ENCODE measurements around the gene RALGPS2.

DNA sequence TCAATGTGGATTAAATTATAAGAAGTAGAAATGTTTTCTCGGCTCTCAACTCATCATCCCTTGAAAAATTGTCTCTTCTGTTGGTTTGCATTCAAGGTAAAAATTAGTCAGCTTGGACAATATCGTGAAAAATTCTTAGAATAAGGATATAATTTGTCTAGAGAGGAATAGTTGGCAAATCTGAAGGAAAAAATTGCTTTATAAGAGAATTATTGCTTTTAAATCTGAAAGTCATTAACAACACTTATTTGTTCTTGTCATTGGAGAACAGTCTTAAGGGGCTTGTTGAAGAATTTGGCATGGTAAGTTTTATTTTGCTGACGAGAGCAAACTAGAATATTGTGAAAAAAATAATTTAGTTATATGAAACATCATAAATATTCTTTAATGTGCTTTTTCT, 119.4 kb downstream of the RALGPS2 start:
- TF ChIP-seq CTCF (IDR thresholded peaks at IDR 0.05; ENCODE audit: insufficient read depth, low read length, poor library complexity, severe bottlenecking), result no peak
- no peak for TF ChIP-seq EZH2phosphoT487 (conservative IDR thresholded peaks at IDR 0.05; ENCODE audit: low read length)

Measured in SU-DHL-6 (cell line).